Activated B cell treated with CpG ODN at 0.5 μM for 24 hours (primary cell): Measurements from ENCODE around the gene NAP1L1. TPM values are rescaled to one million over a fixed set of nuclear protein-coding genes. Genes with fewer than 3 reads are reported as not detected.

Source experiments
- ATAC-seq: fragments of 200-7000 bp; cut with Tn5 transposase; one replicate; pipeline ENCODE4 v1.10.0; 2021; ENCODE audit warnings: low read depth, mild to moderate bottlenecking, moderate library complexity
- CTCF ChIA-PET: fragments of 350-600 bp; sonication (Branson Sonifier 250); formaldehyde crosslinking; loops from one replicate; lab custom pipeline; 2021; ENCODE audit warnings: antibody characterized with exemption; lab: Charles Lee
- POLR2A ChIA-PET: fragments of 350-600 bp; sonication (Branson Sonifier 250); formaldehyde crosslinking; loops from one replicate; lab custom pipeline; 2021; ENCODE audit warnings: antibody characterized with exemption; lab: Charles Lee
- DNase-seq: peaks from one replicate; pipeline ENCODE4 v3.0.0; 2022
- H3K27ac Mint-ChIP-seq: one replicate; pipeline ENCODE4 v1.8.0; 2020; ENCODE audit warnings: mixed read lengths
- H3K27me3 Mint-ChIP-seq: one replicate; pipeline ENCODE4 v1.8.0; 2021; ENCODE audit warnings: mixed read lengths
- H3K36me3 Mint-ChIP-seq: one replicate; pipeline ENCODE4 v1.8.0; 2021; ENCODE audit warnings: low read depth, mixed read lengths
- H3K4me1 Mint-ChIP-seq: one replicate; pipeline ENCODE4 v1.8.0; 2021; ENCODE audit warnings: mixed read lengths
- H3K4me3 Mint-ChIP-seq: one replicate; pipeline ENCODE4 v1.8.0; 2020; ENCODE audit warnings: mild to moderate bottlenecking, mixed read lengths
- H3K9me3 Mint-ChIP-seq: one replicate; pipeline ENCODE4 v1.8.0; 2020; ENCODE audit warnings: mixed read lengths
- intact Hi-C: fragments of 100-400 bp; cut with micrococcal nuclease; formaldehyde crosslinking; loops from one replicate; pipeline ENCODE4 v1.15.1; 2024
- total RNA-seq: library from RNA; stranded (reverse); gene quantifications from 2 replicates; pipeline ENCODE4 v1.2.3, GENCODE V29; 2022
- TF ChIP-seq, protein P1 (sequence below): fragments of 200-600 bp; IDR thresholded peaks from one replicate; pipeline ENCODE4 v1.8.0; 2022; ENCODE audit warnings: antibody characterized with exemption, mild to moderate bottlenecking

The NAP1L1 gene
- total RNA-seq, 1 donor from 2014 or later = 1,185 TPM

GRCh38 chr12:76119887-76120286 lies 35.4 kb upstream of the NAP1L1 start:
- TF ChIP-seq, protein P1, sequence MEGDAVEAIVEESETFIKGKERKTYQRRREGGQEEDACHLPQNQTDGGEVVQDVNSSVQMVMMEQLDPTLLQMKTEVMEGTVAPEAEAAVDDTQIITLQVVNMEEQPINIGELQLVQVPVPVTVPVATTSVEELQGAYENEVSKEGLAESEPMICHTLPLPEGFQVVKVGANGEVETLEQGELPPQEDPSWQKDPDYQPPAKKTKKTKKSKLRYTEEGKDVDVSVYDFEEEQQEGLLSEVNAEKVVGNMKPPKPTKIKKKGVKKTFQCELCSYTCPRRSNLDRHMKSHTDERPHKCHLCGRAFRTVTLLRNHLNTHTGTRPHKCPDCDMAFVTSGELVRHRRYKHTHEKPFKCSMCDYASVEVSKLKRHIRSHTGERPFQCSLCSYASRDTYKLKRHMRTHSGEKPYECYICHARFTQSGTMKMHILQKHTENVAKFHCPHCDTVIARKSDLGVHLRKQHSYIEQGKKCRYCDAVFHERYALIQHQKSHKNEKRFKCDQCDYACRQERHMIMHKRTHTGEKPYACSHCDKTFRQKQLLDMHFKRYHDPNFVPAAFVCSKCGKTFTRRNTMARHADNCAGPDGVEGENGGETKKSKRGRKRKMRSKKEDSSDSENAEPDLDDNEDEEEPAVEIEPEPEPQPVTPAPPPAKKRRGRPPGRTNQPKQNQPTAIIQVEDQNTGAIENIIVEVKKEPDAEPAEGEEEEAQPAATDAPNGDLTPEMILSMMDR = no peak
- H3K4me1 Mint-ChIP-seq = no peaks in the 10 kb centered on the region
- no peak overlapping the region for H3K27ac Mint-ChIP-seq
- ChIA-PET CTCF (no interaction called here), POLR2A (no interaction called here)
- H3K9me3 Mint-ChIP-seq = no peaks in the 10 kb centered on the region
- DNase-seq (no peak), ATAC-seq (no peak)
- intact Hi-C loops = no loop called here
- H3K36me3 Mint-ChIP-seq = no peaks in the 10 kb centered on the region
- no peaks in the 10 kb centered on the region for H3K27me3 Mint-ChIP-seq
- H3K4me3 Mint-ChIP-seq = no peak overlapping the region

- Mint-ChIP-seq H3K4me3 (no peak overlapping the region), H3K27me3 (no peaks in the 10 kb centered on the region), H3K4me1 (no peaks in the 10 kb centered on the region), H3K36me3 (no peaks in the 10 kb centered on the region), H3K9me3 (no peaks in the 10 kb centered on the region), H3K27ac (no peak overlapping the region)
- TF ChIP-seq, protein P1 = no peak
- POLR2A ChIA-PET = no interaction called here
- no peak for DNase-seq
- intact Hi-C loops = no loop called here
- CTCF ChIA-PET = no interaction called here
- no peak for ATAC-seq
These were observed 33.3 kb upstream of the NAP1L1 start for GRCh38 chr12:76117751-76118150.

GRCh38 chr12:76117067-76117691 lies 32.7 kb upstream of the NAP1L1 start:
- ChIA-PET POLR2A (no interaction called here), CTCF (no interaction called here)
- no peak for ATAC-seq
- intact Hi-C loops = no loop called here
- Mint-ChIP-seq H3K9me3 (no peaks in the 10 kb centered on the region), H3K4me3 (no peak overlapping the region), H3K4me1 (no peaks in the 10 kb centered on the region), H3K36me3 (no peaks in the 10 kb centered on the region), H3K27ac (no peak overlapping the region), H3K27me3 (no peaks in the 10 kb centered on the region)
- no peak for DNase-seq
- TF ChIP-seq, protein P1 = no peak

DNA sequence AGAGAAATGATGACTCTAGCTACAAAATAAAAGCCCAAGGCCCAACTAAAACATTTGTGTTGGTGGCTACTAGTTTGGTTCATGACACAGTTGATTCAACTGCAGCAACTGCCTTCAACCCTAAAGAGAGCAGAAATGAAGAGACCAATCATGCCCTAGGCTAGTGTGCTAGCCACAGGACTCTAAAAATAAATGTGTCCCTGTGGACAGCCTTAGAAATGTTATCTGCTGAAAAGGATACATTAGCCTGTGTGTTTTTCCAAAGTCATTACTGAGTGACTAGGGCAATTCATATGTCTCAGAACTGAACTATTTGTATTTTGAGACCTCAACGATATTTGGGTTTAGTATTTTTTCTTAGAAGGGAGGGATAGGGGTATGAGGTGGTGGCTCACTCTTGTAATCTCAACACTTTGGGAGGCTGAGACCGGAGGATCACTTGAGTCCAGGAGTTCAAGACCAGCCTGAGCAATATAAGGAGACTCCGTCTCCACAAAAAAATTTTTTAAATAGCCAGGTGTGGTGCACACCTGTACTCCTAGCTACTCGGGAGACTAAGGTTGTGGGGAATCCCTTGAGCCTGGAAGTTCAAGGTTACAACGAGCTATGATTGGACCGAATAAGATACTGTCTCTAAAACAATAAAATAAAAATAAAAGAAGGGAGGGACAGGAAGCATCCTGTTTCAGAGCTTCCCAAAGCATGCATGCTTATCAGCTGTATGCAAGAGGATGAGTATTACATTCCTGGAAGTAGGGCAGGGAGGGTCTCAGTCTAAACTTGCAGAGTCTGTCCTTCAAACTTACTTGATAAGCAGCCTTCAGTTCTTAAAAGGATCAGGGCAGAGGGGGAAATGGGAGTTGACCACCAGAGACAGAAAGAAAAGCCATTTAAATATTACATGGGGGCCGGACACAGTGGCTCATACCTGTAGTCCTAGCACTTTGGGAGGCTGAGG lies 29.6 kb upstream of the NAP1L1 start:
- no peak overlapping the region for H3K4me3 Mint-ChIP-seq
- ChIA-PET POLR2A (no interaction called here), CTCF (no interaction called here)
- DNase-seq (no peak), ATAC-seq (no peak)
- no peaks in the 10 kb centered on the region for H3K36me3 Mint-ChIP-seq
- no peaks in the 10 kb centered on the region for H3K27me3 Mint-ChIP-seq
- H3K27ac Mint-ChIP-seq = no peak overlapping the region
- intact Hi-C loops = no loop called here
- TF ChIP-seq, protein P1 = no peak
- no peaks in the 10 kb centered on the region for H3K9me3 Mint-ChIP-seq
- H3K4me1 Mint-ChIP-seq = no peaks in the 10 kb centered on the region

- H3K9me3 Mint-ChIP-seq = no peaks in the 10 kb centered on the region
- ChIA-PET POLR2A (no interaction called here), CTCF (no interaction called here)
- H3K36me3 Mint-ChIP-seq = no peaks in the 10 kb centered on the region
- DNase-seq (no peak), ATAC-seq (no peak)
- intact Hi-C loops = no loop called here
- peaks cover 4% of the 10 kb centered on the region for H3K27me3 Mint-ChIP-seq
- TF ChIP-seq, protein P1 = no peak
- H3K4me3 Mint-ChIP-seq = no peak overlapping the region
- no peak overlapping the region for H3K27ac Mint-ChIP-seq
- no peaks in the 10 kb centered on the region for H3K4me1 Mint-ChIP-seq
These were observed 26.8 kb upstream of the NAP1L1 start for GRCh38 chr12:76111209-76111749.
